AG04449 (cell line): ENCODE results near the gene PBRM1.

ENCODE experiments used
- CTCF ChIA-PET: fragments of 350-600 bp; formaldehyde crosslinking; extraction: SDS; loops from one replicate; lab custom pipeline; 2021; ENCODE audit warnings: antibody characterized with exemption; lab: Yijun Ruan, JAX
- POLR2A ChIA-PET: fragments of 400-600, 350-600 bp; formaldehyde crosslinking; extraction: SDS; loops from one replicate; lab custom pipeline; 2020; ENCODE audit warnings: antibody characterized with exemption, inconsistent platforms; lab: Yijun Ruan, JAX
- DNase-seq: peaks from one replicate; pipeline ENCODE4 v3.0.0-alpha.2; 2010; ENCODE audit warnings: low read depth, low spot score
- H3K4me3 ChIP-seq: 2 replicates; pipeline ENCODE4 v1.5.1; 2011; ENCODE audit warnings: low read depth, mild to moderate bottlenecking, control low read depth, low read length
- CTCF ChIP-seq: IDR thresholded peaks from one replicate; pipeline ENCODE4 v1.5.1; 2011; ENCODE audit warnings: mild to moderate bottlenecking, moderate library complexity, low read length, control low read depth, inconsistent platforms; ENCODE audit not compliant: insufficient read depth; ENCODE audit errors: missing control alignments

The PBRM1 gene

GRCh38 chr3:52495777-52496602, 189.7 kb downstream of the PBRM1 start:
- no peak overlapping the region for H3K4me3 ChIP-seq
- no peak for TF ChIP-seq CTCF
- POLR2A ChIA-PET: interaction anchor here (0.9 kb wide), 1 partner anchor 27 kb away, joined by 3 read pairs; no protein-coding TSS in a partner anchor
- no peak for DNase-seq
- CTCF ChIA-PET: interaction anchor here (0.7 to 1.0 kb wide), 2 partner anchors 26 to 49 kb away, joined by 3 read pairs; no protein-coding TSS in a partner anchor
